PFSK-1 (cell line): ENCODE data around the gene LRRC2.

Experiments
- FOXP2 ChIP-seq: optimal IDR thresholded peaks from 2 replicates; pipeline ENCODE3; 2011; ENCODE audit warnings: borderline replicate concordance, control low read depth, inconsistent platforms; ENCODE audit not compliant: insufficient read depth; ENCODE audit errors: extremely low read length, extremely low read depth
- POLR2AphosphoS5 ChIP-seq: IDR thresholded peaks from 2 replicates; pipeline ENCODE4 v1.6.1; 2012; ENCODE audit warnings: low read depth, mild to moderate bottlenecking, control low read depth, low read length, moderate library complexity
- REST ChIP-seq, 2 experiments: IDR thresholded peaks; 2 replicates each; pipeline versions ENCODE4 v1.6.1 to v1.8.0; 2011 to 2012; ENCODE audit warnings: low read depth in 2 of 2, low read length in 2 of 2, control low read depth in 1 of 2, inconsistent platforms in 1 of 2, mild to moderate bottlenecking in 1 of 2, moderate library complexity in 1 of 2; ENCODE audit not compliant: insufficient read depth in 1 of 2
- SIN3A ChIP-seq: IDR thresholded peaks from 2 replicates; pipeline ENCODE4 v1.6.1; 2012; ENCODE audit warnings: mild to moderate bottlenecking, low read length, moderate library complexity, borderline replicate concordance; ENCODE audit not compliant: insufficient read depth
- TAF1 ChIP-seq: IDR thresholded peaks from 2 replicates; pipeline ENCODE4 v1.6.1; 2012; ENCODE audit warnings: low read length, control low read depth, borderline replicate concordance; ENCODE audit not compliant: insufficient read depth

LRRC2 gene

GRCh38 chr3:46542801-46543201 is 23.3 kb downstream of the LRRC2 start:
- TF ChIP-seq FOXP2 (no peak), SIN3A (no peak), REST (IDR thresholded peaks at IDR 0.05; ENCODE audit: insufficient read depth in 1 of 2, low read depth in 2 of 2, low read length in 2 of 2) (no peak), TAF1 (no peak), POLR2AphosphoS5 (no peak)

GRCh38 chr3:46542344-46542743 is 23.8 kb downstream of the LRRC2 start:
- TF ChIP-seq SIN3A, result no peak
- TF ChIP-seq POLR2AphosphoS5, result no peak
- TF ChIP-seq TAF1, result no peak
- no peak for TF ChIP-seq FOXP2
- TF ChIP-seq REST (IDR thresholded peaks at IDR 0.05; ENCODE audit: insufficient read depth in 1 of 2, low read depth in 2 of 2, low read length in 2 of 2), result no peak

GRCh38 chr3:46541835-46542234 is 24.3 kb downstream of the LRRC2 start:
- no peak for TF ChIP-seq POLR2AphosphoS5
- no peak for TF ChIP-seq TAF1
- no peak for TF ChIP-seq FOXP2
- no peak for TF ChIP-seq SIN3A
- TF ChIP-seq REST (IDR thresholded peaks at IDR 0.05; ENCODE audit: insufficient read depth in 1 of 2, low read depth in 2 of 2, low read length in 2 of 2), result no peak

- TF ChIP-seq SIN3A (no peak), TAF1 (no peak), FOXP2 (no peak), REST (IDR thresholded peaks at IDR 0.05; ENCODE audit: insufficient read depth in 1 of 2, low read depth in 2 of 2, low read length in 2 of 2) (no peak), POLR2AphosphoS5 (no peak)
Measured at GRCh38 chr3:46540550-46540949, 25.6 kb downstream of the LRRC2 start.

GRCh38 chr3:46539443-46540005 is 26.6 kb downstream of the LRRC2 start:
- TF ChIP-seq SIN3A (no peak), FOXP2 (no peak), TAF1 (no peak), POLR2AphosphoS5 (no peak), REST (IDR thresholded peaks at IDR 0.05; ENCODE audit: insufficient read depth in 1 of 2, low read depth in 2 of 2, low read length in 2 of 2) (no peak)
